PC-9 (cell line): ENCODE measurements around the gene MIGA2.

ENCODE experiments used
- CTCF ChIP-seq: fragments of 200-600 bp; sonication (generic); conservative IDR thresholded peaks from 2 replicates; pipeline ENCODE4 v1.6.1; 2017; ENCODE audit warnings: mixed run types, antibody characterized with exemption, mild to moderate bottlenecking, moderate library complexity
- EZH2 ChIP-seq: fragments of 200-600 bp; sonication (generic); IDR thresholded peaks from 2 replicates; pipeline ENCODE4 v1.8.0; 2017; ENCODE audit warnings: antibody characterized with exemption, low read depth

GRCh38 chr9:129104051-129104450 is 67.6 kb downstream of the MIGA2 start:
- TF ChIP-seq EZH2 (no peak), CTCF (no peak)
